NCI-H748 treated with DMSO at 0.1 percent for 48 hours (cell line): ENCODE data around the gene RSPO3.
A peak's percentile ranks its signal among the peaks of the same experiment; 100 is the strongest.

Source experiments
- DNase-seq: peaks from one replicate; lab custom pipeline; 2025; lab: John Stamatoyannopoulos, UW

RSPO3 gene

GRCh38 chr6:127162836-127163235, 44.4 kb downstream of the RSPO3 start:
- no peak for DNase-seq

- DNase-seq = no peak
Measured at GRCh38 chr6:127164036-127164435, 45.6 kb downstream of the RSPO3 start.

GRCh38 chr6:127164565-127164964, 46.1 kb downstream of the RSPO3 start:
- no peak for DNase-seq

- no peak for DNase-seq
Measured at GRCh38 chr6:127173156-127173940, 54.9 kb downstream of the RSPO3 start.

GRCh38 chr6:127176146-127176545, 57.7 kb downstream of the RSPO3 start:
- no peak for DNase-seq

GRCh38 chr6:127177030-127177922, 58.8 kb downstream of the RSPO3 start:
- DNase-seq = no peak

GRCh38 chr6:127177923-127178231, 59.4 kb downstream of the RSPO3 start:
- DNase-seq = no peak

- DNase-seq = no peak
Measured at GRCh38 chr6:127178746-127179145, 60.3 kb downstream of the RSPO3 start.

- no peak for DNase-seq
Measured at GRCh38 chr6:127180426-127180825, 62.0 kb downstream of the RSPO3 start.

GRCh38 chr6:127182501-127182900, 64.0 kb downstream of the RSPO3 start:
- DNase-seq = no peak

- DNase-seq = no peak
Measured at GRCh38 chr6:127185437-127185995, 67.0 kb downstream of the RSPO3 start.

GRCh38 chr6:127186889-127187288, 68.4 kb downstream of the RSPO3 start:
- DNase-seq = peak; percentile 21

GRCh38 chr6:127188744-127189143, 70.3 kb downstream of the RSPO3 start:
- DNase-seq = no peak

GRCh38 chr6:127190552-127190951, 72.1 kb downstream of the RSPO3 start:
- no peak for DNase-seq

GRCh38 chr6:127191716-127192115, 73.2 kb downstream of the RSPO3 start:
- DNase-seq = no peak

- DNase-seq = no peak
Measured at GRCh38 chr6:127192911-127193541, 74.6 kb downstream of the RSPO3 start.

- DNase-seq = no peak
Measured at GRCh38 chr6:127195833-127196232, 77.4 kb downstream of the RSPO3 start.

- DNase-seq = no peak
Measured at GRCh38 chr6:127198549-127198948, 80.1 kb downstream of the RSPO3 start.

GRCh38 chr6:127199470-127199869, 81.0 kb downstream of the RSPO3 start:
- DNase-seq = no peak

- DNase-seq = no peak
Measured at GRCh38 chr6:127200114-127200513, 81.6 kb downstream of the RSPO3 start.

- DNase-seq = no peak
Measured at GRCh38 chr6:127201321-127201720, 82.8 kb downstream of the RSPO3 start.

GRCh38 chr6:127202676-127203075, 84.2 kb downstream of the RSPO3 start:
- DNase-seq = no peak

- no peak for DNase-seq
Measured at GRCh38 chr6:127204281-127204680, 85.8 kb downstream of the RSPO3 start.
